C4-2B (cell line): ENCODE measurements around the gene TTL.
"Not testable (repeated sequence)": the region's sequence is repeated elsewhere in the genome, so short reads cannot be mapped to it uniquely, and the experiment has no call there.

ENCODE experiments used
- ZFX ChIP-seq: fragments of 450-650 bp; IDR thresholded peaks from 2 replicates; pipeline ENCODE4 v1.6.1; 2017
- TF ChIP-seq, protein P1 (sequence below): fragments of 450-650 bp; conservative IDR thresholded peaks from 2 replicates; pipeline ENCODE4 v1.5.1; 2017; ENCODE audit warnings: mild to moderate bottlenecking

- TF ChIP-seq, protein P1, sequence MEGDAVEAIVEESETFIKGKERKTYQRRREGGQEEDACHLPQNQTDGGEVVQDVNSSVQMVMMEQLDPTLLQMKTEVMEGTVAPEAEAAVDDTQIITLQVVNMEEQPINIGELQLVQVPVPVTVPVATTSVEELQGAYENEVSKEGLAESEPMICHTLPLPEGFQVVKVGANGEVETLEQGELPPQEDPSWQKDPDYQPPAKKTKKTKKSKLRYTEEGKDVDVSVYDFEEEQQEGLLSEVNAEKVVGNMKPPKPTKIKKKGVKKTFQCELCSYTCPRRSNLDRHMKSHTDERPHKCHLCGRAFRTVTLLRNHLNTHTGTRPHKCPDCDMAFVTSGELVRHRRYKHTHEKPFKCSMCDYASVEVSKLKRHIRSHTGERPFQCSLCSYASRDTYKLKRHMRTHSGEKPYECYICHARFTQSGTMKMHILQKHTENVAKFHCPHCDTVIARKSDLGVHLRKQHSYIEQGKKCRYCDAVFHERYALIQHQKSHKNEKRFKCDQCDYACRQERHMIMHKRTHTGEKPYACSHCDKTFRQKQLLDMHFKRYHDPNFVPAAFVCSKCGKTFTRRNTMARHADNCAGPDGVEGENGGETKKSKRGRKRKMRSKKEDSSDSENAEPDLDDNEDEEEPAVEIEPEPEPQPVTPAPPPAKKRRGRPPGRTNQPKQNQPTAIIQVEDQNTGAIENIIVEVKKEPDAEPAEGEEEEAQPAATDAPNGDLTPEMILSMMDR: not testable (repeated sequence)
- TF ChIP-seq ZFX: not testable (repeated sequence)
Observed at GRCh38 chr2:112438603-112439261, 43.2 kb upstream of the TTL start.
